ENCODE results near the gene BLTP3B. TPM values are rescaled to one million over a fixed set of nuclear protein-coding genes. Genes with fewer than 3 reads are reported as not detected.

BLTP3B gene
- total RNA-seq, 1 experiment from 2014 or later = 22.4 TPM

DNA sequence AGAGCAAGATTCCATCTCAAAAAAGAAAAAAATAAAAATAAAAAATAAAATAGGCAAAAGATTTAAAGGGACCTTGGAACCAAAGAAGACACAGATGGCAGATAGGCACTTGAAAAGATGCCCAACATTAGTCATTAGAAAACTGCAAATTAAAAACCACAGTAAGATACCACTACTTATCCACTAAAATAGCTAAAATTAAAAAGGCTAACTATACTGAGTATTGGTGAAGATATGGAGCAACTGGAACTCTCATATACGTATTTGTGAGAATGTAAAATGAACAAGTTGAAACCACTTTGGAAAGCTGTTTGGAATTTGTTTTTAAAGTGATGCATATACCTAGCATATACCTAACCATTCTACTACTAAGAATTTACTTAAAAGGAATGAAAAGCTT is 22.3 kb downstream of the BLTP3B start (continued):
- TF ChIP-seq, protein P1, sequence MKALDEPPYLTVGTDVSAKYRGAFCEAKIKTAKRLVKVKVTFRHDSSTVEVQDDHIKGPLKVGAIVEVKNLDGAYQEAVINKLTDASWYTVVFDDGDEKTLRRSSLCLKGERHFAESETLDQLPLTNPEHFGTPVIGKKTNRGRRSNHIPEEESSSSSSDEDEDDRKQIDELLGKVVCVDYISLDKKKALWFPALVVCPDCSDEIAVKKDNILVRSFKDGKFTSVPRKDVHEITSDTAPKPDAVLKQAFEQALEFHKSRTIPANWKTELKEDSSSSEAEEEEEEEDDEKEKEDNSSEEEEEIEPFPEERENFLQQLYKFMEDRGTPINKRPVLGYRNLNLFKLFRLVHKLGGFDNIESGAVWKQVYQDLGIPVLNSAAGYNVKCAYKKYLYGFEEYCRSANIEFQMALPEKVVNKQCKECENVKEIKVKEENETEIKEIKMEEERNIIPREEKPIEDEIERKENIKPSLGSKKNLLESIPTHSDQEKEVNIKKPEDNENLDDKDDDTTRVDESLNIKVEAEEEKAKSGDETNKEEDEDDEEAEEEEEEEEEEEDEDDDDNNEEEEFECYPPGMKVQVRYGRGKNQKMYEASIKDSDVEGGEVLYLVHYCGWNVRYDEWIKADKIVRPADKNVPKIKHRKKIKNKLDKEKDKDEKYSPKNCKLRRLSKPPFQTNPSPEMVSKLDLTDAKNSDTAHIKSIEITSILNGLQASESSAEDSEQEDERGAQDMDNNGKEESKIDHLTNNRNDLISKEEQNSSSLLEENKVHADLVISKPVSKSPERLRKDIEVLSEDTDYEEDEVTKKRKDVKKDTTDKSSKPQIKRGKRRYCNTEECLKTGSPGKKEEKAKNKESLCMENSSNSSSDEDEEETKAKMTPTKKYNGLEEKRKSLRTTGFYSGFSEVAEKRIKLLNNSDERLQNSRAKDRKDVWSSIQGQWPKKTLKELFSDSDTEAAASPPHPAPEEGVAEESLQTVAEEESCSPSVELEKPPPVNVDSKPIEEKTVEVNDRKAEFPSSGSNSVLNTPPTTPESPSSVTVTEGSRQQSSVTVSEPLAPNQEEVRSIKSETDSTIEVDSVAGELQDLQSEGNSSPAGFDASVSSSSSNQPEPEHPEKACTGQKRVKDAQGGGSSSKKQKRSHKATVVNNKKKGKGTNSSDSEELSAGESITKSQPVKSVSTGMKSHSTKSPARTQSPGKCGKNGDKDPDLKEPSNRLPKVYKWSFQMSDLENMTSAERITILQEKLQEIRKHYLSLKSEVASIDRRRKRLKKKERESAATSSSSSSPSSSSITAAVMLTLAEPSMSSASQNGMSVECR (CRISPR knock-in tag; IDR thresholded peaks at IDR 0.05; ENCODE audit: borderline replicate concordance) = no peak
- TF ChIP-seq, protein P2, sequence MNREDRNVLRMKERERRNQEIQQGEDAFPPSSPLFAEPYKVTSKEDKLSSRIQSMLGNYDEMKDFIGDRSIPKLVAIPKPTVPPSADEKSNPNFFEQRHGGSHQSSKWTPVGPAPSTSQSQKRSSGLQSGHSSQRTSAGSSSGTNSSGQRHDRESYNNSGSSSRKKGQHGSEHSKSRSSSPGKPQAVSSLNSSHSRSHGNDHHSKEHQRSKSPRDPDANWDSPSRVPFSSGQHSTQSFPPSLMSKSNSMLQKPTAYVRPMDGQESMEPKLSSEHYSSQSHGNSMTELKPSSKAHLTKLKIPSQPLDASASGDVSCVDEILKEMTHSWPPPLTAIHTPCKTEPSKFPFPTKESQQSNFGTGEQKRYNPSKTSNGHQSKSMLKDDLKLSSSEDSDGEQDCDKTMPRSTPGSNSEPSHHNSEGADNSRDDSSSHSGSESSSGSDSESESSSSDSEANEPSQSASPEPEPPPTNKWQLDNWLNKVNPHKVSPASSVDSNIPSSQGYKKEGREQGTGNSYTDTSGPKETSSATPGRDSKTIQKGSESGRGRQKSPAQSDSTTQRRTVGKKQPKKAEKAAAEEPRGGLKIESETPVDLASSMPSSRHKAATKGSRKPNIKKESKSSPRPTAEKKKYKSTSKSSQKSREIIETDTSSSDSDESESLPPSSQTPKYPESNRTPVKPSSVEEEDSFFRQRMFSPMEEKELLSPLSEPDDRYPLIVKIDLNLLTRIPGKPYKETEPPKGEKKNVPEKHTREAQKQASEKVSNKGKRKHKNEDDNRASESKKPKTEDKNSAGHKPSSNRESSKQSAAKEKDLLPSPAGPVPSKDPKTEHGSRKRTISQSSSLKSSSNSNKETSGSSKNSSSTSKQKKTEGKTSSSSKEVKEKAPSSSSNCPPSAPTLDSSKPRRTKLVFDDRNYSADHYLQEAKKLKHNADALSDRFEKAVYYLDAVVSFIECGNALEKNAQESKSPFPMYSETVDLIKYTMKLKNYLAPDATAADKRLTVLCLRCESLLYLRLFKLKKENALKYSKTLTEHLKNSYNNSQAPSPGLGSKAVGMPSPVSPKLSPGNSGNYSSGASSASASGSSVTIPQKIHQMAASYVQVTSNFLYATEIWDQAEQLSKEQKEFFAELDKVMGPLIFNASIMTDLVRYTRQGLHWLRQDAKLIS (CRISPR knock-in tag; IDR thresholded peaks at IDR 0.05; ENCODE audit: borderline replicate concordance) = no peak
- TF ChIP-seq TCF7 (CRISPR knock-in tag; IDR thresholded peaks at IDR 0.05; ENCODE audit: low read depth) (no peak), NR3C1 (CRISPR knock-in tag; conservative IDR thresholded peaks at IDR 0.05; ENCODE audit: low read depth) (no peak), GABPB1 (CRISPR knock-in tag; IDR thresholded peaks at IDR 0.05) (no peak)
- TF ChIP-seq, protein P3, sequence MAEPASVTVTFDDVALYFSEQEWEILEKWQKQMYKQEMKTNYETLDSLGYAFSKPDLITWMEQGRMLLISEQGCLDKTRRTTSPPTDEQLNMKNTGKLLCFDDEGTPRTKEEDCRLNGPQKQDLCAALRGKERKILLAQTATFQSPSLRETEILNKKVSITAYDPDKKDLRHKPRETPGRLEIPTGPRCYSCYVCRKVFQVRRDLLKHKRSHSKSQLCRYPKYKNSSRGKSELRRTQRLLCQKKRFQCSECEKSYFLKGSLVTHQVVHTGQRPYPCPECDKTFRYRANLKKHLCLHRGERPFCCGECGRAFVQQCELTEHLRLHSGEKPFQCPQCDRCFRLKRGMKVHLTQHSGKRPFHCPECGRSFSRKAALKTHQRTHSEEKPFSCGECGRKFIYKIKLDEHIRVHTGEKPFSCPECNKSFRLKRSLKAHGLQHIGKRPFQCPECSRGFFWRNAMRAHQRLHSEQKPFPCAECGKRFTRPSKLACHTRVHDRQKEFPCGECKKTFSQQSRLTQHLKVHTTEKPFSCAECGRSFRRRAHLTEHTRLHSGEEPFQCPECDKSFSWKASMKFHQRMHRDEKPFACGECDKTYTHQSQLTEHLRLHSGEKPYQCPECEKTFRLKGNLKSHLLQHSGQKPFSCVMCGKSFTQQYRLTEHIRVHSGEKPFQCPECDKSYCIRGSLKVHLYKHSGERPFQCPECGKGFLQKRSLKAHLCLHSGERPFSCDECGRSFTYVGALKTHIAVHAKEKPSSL (CRISPR knock-in tag; conservative IDR thresholded peaks at IDR 0.05) = no peak
- TF ChIP-seq, protein P4, sequence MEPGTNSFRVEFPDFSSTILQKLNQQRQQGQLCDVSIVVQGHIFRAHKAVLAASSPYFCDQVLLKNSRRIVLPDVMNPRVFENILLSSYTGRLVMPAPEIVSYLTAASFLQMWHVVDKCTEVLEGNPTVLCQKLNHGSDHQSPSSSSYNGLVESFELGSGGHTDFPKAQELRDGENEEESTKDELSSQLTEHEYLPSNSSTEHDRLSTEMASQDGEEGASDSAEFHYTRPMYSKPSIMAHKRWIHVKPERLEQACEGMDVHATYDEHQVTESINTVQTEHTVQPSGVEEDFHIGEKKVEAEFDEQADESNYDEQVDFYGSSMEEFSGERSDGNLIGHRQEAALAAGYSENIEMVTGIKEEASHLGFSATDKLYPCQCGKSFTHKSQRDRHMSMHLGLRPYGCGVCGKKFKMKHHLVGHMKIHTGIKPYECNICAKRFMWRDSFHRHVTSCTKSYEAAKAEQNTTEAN (CRISPR knock-in tag; IDR thresholded peaks at IDR 0.05) = no peak

DNA sequence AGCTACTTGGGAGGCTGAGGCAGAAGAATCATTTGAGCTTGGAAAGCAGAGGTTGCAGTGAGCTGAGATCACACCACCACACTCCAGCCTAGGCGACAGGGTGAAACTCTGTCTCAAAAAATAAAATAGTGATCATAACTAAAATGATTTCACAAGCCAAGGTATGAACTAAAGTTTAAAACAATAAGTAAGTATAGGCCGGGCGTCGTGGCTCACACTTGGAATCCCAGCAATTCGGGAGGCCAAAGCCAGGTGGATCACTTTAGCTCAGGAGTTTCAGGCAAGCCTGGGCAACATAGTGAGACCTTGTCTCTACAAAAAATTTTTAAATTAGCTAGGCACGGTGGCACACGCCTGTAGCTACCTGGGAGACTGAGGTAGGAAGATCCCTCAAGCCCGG is 27.4 kb downstream of the BLTP3B start:
- Mint-ChIP-seq H3K4me1 (no peaks in the 10 kb centered on the region; the same call in 1 of the 2 replicates), H3K36me3 (peaks cover 12% of the 10 kb centered on the region), H3K9me3 (peaks cover 13% of the 10 kb centered on the region), H3K27me3 (ENCODE audit: low read depth) (no peaks in the 10 kb centered on the region), H3K4me3 (no peak overlapping the region), H3K27ac (no peak overlapping the region)
- ChIA-PET CTCF (interaction anchor here (1.0 to 1.2 kb wide), 2 partner anchors 39 to 290 kb away, joined by 3 to 4 read pairs; no protein-coding TSS in a partner anchor), POLR2A (no interaction called here)
- no peak for ATAC-seq
- no peak for TF ChIP-seq TP53 (CRISPR knock-in tag; IDR thresholded peaks at IDR 0.05)
- TF ChIP-seq FOXJ3 (CRISPR knock-in tag; IDR thresholded peaks at IDR 0.05; ENCODE audit: borderline replicate concordance) = no peak
- no peak for TF ChIP-seq ZNF263 (CRISPR knock-in tag; IDR thresholded peaks at IDR 0.05; ENCODE audit: low read depth)
- TF ChIP-seq, protein P5, sequence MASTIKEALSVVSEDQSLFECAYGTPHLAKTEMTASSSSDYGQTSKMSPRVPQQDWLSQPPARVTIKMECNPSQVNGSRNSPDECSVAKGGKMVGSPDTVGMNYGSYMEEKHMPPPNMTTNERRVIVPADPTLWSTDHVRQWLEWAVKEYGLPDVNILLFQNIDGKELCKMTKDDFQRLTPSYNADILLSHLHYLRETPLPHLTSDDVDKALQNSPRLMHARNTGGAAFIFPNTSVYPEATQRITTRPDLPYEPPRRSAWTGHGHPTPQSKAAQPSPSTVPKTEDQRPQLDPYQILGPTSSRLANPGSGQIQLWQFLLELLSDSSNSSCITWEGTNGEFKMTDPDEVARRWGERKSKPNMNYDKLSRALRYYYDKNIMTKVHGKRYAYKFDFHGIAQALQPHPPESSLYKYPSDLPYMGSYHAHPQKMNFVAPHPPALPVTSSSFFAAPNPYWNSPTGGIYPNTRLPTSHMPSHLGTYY (CRISPR knock-in tag; IDR thresholded peaks at IDR 0.05) = no peak
- TF ChIP-seq, protein P6, sequence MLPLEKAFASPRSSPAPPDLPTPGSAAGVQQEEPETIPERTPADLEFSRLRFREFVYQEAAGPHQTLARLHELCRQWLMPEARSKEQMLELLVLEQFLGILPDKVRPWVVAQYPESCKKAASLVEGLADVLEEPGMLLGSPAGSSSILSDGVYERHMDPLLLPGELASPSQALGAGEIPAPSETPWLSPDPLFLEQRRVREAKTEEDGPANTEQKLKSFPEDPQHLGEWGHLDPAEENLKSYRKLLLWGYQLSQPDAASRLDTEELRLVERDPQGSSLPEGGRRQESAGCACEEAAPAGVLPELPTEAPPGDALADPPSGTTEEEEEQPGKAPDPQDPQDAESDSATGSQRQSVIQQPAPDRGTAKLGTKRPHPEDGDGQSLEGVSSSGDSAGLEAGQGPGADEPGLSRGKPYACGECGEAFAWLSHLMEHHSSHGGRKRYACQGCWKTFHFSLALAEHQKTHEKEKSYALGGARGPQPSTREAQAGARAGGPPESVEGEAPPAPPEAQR (CRISPR knock-in tag; IDR thresholded peaks at IDR 0.05) = no peak
- no peak for TF ChIP-seq ZNF423 (CRISPR knock-in tag; IDR thresholded peaks at IDR 0.05)
- DNase-seq (ENCODE audit: low spot score) = no peak
